Panc1 (cell line): ENCODE data around the gene CEP164. TPM values are rescaled to one million over a fixed set of nuclear protein-coding genes. Genes with fewer than 3 reads are reported as not detected.

Experiments used
- ATAC-seq: fragments of 200-7000 bp; cut with Tn5 transposase; 2 replicates; pipeline ENCODE4 v1.9.1; 2020; ENCODE audit warnings: mild to moderate bottlenecking, moderate library complexity
- BruUV-seq: library from RNA; stranded (reverse); fragments of 400-500 nt; replicated peaks from 2 replicates; lab custom pipeline; 2021; lab: Mats Ljungman, UMichigan
- CTCF ChIA-PET: fragments of 300-600 bp; sonication (Branson Sonifier 250); formaldehyde crosslinking; loops from one replicate; lab custom pipeline; 2022; ENCODE audit warnings: antibody characterized with exemption; lab: Charles Lee
- POLR2A ChIA-PET: fragments of 300-600 bp; sonication (Branson Sonifier 250); formaldehyde crosslinking; loops from one replicate; lab custom pipeline; 2022; ENCODE audit warnings: antibody characterized with exemption; lab: Charles Lee
- DNase-seq: peaks from one replicate; pipeline ENCODE4 v3.0.0-alpha.2; 2010; ENCODE audit warnings: low read depth, low spot score
- H3K27ac ChIP-seq: 2 replicates; pipeline ENCODE4 v1.5.1; 2011; ENCODE audit warnings: mild to moderate bottlenecking, low read length, inconsistent platforms
- H3K27me3 ChIP-seq: fragments of 200-500 bp; sonication (Bioruptor generic); 2 replicates; pipeline ENCODE4 v1.6.0; 2014; ENCODE audit warnings: low read length, inconsistent platforms; ENCODE audit not compliant: control insufficient read depth, insufficient read depth
- H3K36me3 ChIP-seq: fragments of 200-500 bp; sonication (Bioruptor generic); 2 replicates; pipeline ENCODE4 v1.5.1; 2014; ENCODE audit warnings: inconsistent platforms, mild to moderate bottlenecking, low read length, moderate library complexity; ENCODE audit not compliant: control insufficient read depth, insufficient read depth
- H3K4me1 ChIP-seq: 2 replicates; pipeline ENCODE4 v1.5.1; 2011; ENCODE audit warnings: inconsistent platforms, mild to moderate bottlenecking, low read length, moderate library complexity; ENCODE audit not compliant: control insufficient read depth, insufficient read depth
- H3K4me3 ChIP-seq, 2 experiments: 2 replicates each; pipeline ENCODE4 v1.5.1; 2011 to 2012; ENCODE audit warnings: low read depth in 2 of 2, low read length in 2 of 2, mild to moderate bottlenecking in 2 of 2, inconsistent platforms in 1 of 2, moderate library complexity in 1 of 2
- H3K9me3 ChIP-seq: fragments of 200-500 bp; sonication (Bioruptor generic); 2 replicates; pipeline ENCODE4 v1.5.1; 2014; ENCODE audit warnings: low read depth, mild to moderate bottlenecking, inconsistent platforms, low read length, moderate library complexity; ENCODE audit not compliant: control insufficient read depth, insufficient read depth
- POLR2AphosphoS5 ChIP-seq: IDR thresholded peaks from 2 replicates; pipeline ENCODE4 v1.6.1; 2012; ENCODE audit warnings: mild to moderate bottlenecking, low read depth, low read length, moderate library complexity
- SIN3A ChIP-seq: IDR thresholded peaks from 2 replicates; pipeline ENCODE4 v1.6.1; 2012; ENCODE audit warnings: low read depth, mild to moderate bottlenecking, low read length, moderate library complexity, borderline replicate concordance; ENCODE audit not compliant: insufficient read depth
- TCF7L2 ChIP-seq: IDR thresholded peaks from 2 replicates; pipeline ENCODE4 v1.6.1; 2011; ENCODE audit warnings: mild to moderate bottlenecking, low read depth, low read length, inconsistent platforms
- in situ Hi-C: cut with HindIII; loops from 2 replicates; pipeline ENCODE4 v1.10.0; 2016; ENCODE audit warnings: low sequenced_read_pairs, low pct_unique_long_range_greater_than_20kb
- intact Hi-C: fragments of 100-400 bp; cut with micrococcal nuclease; formaldehyde crosslinking; loops from one replicate; pipeline ENCODE4 v1.10.0; 2022; ENCODE audit not compliant: unreplicated experiment
- total RNA-seq: library from RNA; stranded (reverse); gene quantifications from one replicate; pipeline ENCODE4 v1.2.1, GENCODE V29; 2021; ENCODE audit not compliant: unreplicated experiment
- TF ChIP-seq, protein P1 (sequence below): fragments of 450-650 bp; IDR thresholded peaks from 2 replicates; pipeline ENCODE4 v1.5.1; 2017; ENCODE audit warnings: mild to moderate bottlenecking
- TF ChIP-seq, protein P2 (sequence below), 2 experiments: IDR thresholded peaks; 2 replicates each; pipeline ENCODE4 v1.6.1; 2011 to 2012; ENCODE audit warnings: low read depth in 2 of 2, control low read depth in 1 of 2, low read length in 1 of 2, mild to moderate bottlenecking in 1 of 2, moderate library complexity in 1 of 2; ENCODE audit not compliant: insufficient read depth in 1 of 2

The CEP164 gene
- total RNA-seq, 1 experiment from 2014 or later = 75.4 TPM

- TF ChIP-seq, protein P1, sequence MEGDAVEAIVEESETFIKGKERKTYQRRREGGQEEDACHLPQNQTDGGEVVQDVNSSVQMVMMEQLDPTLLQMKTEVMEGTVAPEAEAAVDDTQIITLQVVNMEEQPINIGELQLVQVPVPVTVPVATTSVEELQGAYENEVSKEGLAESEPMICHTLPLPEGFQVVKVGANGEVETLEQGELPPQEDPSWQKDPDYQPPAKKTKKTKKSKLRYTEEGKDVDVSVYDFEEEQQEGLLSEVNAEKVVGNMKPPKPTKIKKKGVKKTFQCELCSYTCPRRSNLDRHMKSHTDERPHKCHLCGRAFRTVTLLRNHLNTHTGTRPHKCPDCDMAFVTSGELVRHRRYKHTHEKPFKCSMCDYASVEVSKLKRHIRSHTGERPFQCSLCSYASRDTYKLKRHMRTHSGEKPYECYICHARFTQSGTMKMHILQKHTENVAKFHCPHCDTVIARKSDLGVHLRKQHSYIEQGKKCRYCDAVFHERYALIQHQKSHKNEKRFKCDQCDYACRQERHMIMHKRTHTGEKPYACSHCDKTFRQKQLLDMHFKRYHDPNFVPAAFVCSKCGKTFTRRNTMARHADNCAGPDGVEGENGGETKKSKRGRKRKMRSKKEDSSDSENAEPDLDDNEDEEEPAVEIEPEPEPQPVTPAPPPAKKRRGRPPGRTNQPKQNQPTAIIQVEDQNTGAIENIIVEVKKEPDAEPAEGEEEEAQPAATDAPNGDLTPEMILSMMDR = no peak
Measured at GRCh38 chr11:117453886-117454563, 126.4 kb downstream of the CEP164 start (continued).

DNA sequence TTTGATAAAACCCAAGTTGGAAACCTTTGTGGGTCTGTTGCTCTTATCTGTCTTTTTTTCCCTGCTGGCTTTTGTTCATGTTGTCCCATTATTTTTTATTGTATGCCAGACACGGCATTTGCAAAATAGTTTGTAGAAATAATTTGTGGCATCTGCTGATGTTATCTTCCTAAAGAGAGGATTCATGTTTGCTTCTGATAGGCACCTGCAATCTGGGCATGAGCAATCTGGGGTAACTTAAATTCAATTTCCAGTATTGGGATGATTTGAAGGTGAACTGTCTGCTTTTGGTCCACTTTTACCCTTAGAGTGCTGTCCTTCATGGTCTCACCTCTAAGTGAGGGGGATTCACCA is 126.9 kb downstream of the CEP164 start:
- ChIA-PET POLR2A (no interaction called here), CTCF (no interaction called here)
- no peak for ATAC-seq

More for the DNA sequence above, 126.9 kb downstream of the CEP164 start:
- Histone ChIP-seq H3K9me3 (peaks cover 7% of the 10 kb centered on the region), H3K27ac (no peak overlapping the region), H3K4me1 (no peaks in the 10 kb centered on the region), H3K27me3 (peaks cover 3% of the 10 kb centered on the region; the same call in 1 of the 2 replicates), H3K4me3 (no peak overlapping the region), H3K36me3 (no peaks in the 10 kb centered on the region)
- in situ Hi-C loops (no loop called here), intact Hi-C loops (no loop called here)
- no peak for DNase-seq
- TF ChIP-seq, protein P2, sequence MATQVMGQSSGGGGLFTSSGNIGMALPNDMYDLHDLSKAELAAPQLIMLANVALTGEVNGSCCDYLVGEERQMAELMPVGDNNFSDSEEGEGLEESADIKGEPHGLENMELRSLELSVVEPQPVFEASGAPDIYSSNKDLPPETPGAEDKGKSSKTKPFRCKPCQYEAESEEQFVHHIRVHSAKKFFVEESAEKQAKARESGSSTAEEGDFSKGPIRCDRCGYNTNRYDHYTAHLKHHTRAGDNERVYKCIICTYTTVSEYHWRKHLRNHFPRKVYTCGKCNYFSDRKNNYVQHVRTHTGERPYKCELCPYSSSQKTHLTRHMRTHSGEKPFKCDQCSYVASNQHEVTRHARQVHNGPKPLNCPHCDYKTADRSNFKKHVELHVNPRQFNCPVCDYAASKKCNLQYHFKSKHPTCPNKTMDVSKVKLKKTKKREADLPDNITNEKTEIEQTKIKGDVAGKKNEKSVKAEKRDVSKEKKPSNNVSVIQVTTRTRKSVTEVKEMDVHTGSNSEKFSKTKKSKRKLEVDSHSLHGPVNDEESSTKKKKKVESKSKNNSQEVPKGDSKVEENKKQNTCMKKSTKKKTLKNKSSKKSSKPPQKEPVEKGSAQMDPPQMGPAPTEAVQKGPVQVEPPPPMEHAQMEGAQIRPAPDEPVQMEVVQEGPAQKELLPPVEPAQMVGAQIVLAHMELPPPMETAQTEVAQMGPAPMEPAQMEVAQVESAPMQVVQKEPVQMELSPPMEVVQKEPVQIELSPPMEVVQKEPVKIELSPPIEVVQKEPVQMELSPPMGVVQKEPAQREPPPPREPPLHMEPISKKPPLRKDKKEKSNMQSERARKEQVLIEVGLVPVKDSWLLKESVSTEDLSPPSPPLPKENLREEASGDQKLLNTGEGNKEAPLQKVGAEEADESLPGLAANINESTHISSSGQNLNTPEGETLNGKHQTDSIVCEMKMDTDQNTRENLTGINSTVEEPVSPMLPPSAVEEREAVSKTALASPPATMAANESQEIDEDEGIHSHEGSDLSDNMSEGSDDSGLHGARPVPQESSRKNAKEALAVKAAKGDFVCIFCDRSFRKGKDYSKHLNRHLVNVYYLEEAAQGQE (IDR thresholded peaks at IDR 0.05; ENCODE audit: insufficient read depth in 1 of 2, low read depth in 2 of 2, low read length in 1 of 2) = no peak
- TF ChIP-seq POLR2AphosphoS5 (no peak), SIN3A (no peak), TCF7L2 (no peak)
- TF ChIP-seq, protein P1 = no peak
- no TSS peak for BruUV-seq
